Measurements from ENCODE around the gene NCKAP5.

NCKAP5 gene

GRCh38 chr2:133414486-133415209, 153.6 kb downstream of the NCKAP5 start:
- Histone ChIP-seq H3K4me3 (ENCODE audit: low read depth, low read length) (no peak overlapping the region), H3K27me3 (ENCODE audit: insufficient read depth, low read depth, severe bottlenecking) (no peaks in the 10 kb centered on the region), H3K9me3 (ENCODE audit: severe bottlenecking) (no peaks in the 10 kb centered on the region), H3K27ac (no peak overlapping the region), H3K36me3 (no peaks in the 10 kb centered on the region)
- no peak for DNase-seq
- TF ChIP-seq, protein P1, sequence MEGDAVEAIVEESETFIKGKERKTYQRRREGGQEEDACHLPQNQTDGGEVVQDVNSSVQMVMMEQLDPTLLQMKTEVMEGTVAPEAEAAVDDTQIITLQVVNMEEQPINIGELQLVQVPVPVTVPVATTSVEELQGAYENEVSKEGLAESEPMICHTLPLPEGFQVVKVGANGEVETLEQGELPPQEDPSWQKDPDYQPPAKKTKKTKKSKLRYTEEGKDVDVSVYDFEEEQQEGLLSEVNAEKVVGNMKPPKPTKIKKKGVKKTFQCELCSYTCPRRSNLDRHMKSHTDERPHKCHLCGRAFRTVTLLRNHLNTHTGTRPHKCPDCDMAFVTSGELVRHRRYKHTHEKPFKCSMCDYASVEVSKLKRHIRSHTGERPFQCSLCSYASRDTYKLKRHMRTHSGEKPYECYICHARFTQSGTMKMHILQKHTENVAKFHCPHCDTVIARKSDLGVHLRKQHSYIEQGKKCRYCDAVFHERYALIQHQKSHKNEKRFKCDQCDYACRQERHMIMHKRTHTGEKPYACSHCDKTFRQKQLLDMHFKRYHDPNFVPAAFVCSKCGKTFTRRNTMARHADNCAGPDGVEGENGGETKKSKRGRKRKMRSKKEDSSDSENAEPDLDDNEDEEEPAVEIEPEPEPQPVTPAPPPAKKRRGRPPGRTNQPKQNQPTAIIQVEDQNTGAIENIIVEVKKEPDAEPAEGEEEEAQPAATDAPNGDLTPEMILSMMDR (IDR thresholded peaks at IDR 0.05; ENCODE audit: low read depth, low read length), result no peak

GRCh38 chr2:133413863-133414262, 154.4 kb downstream of the NCKAP5 start:
- Histone ChIP-seq H3K36me3 (no peaks in the 10 kb centered on the region), H3K27me3 (ENCODE audit: insufficient read depth, low read depth, severe bottlenecking) (no peaks in the 10 kb centered on the region), H3K27ac (no peak overlapping the region), H3K4me3 (ENCODE audit: low read depth, low read length) (no peak overlapping the region), H3K9me3 (ENCODE audit: severe bottlenecking) (no peaks in the 10 kb centered on the region)
- TF ChIP-seq, protein P1 (IDR thresholded peaks at IDR 0.05; ENCODE audit: low read depth, low read length), result no peak
- no peak for DNase-seq

DNA sequence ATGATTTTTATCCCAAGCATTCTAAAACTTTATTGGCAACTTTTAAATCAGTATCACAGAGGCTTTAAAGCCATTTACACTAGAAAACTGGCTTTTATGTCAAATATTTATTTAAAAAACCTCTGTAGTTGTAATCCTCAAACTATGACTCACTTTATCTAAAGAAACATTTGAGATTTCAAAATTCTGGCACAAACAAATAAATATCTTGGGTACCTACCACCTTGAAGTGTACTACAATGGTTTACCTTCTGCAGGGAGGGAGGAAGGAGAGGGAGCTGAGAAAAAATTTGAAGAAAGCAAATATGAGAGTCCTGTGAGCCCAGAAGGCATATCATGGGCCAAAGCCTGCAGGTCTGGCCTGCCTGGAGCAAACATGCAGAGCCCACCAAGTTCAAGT, 155.6 kb downstream of the NCKAP5 start:
- H3K27ac ChIP-seq, result no peak overlapping the region
- DNase-seq, result no peak
- TF ChIP-seq, protein P1 (IDR thresholded peaks at IDR 0.05; ENCODE audit: low read depth, low read length), result no peak
- H3K27me3 ChIP-seq (ENCODE audit: insufficient read depth, low read depth, severe bottlenecking), result no peaks in the 10 kb centered on the region
- no peaks in the 10 kb centered on the region for H3K9me3 ChIP-seq (ENCODE audit: severe bottlenecking)
- no peaks in the 10 kb centered on the region for H3K36me3 ChIP-seq
- H3K4me3 ChIP-seq (ENCODE audit: low read depth, low read length), result no peak overlapping the region

DNA sequence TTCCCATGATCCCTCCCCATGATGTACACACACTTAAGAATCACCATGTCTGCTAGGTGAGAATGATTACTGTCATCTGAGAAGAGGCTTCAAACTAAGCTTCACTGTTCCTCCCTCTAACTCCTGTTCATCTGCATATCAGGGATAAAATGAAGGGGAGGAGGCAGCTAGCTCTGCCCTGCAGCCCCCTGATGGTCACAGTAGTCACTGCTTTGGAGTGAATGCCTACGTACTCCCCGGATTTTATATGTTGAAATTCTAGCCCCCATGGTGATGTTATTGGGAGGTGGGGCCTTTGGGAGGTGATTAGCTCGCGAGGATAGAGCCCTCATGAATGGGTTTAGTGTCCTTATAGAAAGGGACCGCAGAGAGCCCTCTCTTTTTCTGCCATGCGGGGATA, 156.4 kb downstream of the NCKAP5 start:
- DNase-seq, result peak; percentile 40
- Histone ChIP-seq H3K36me3 (no peaks in the 10 kb centered on the region), H3K9me3 (ENCODE audit: severe bottlenecking) (no peaks in the 10 kb centered on the region), H3K27ac (no peak overlapping the region), H3K27me3 (ENCODE audit: insufficient read depth, low read depth, severe bottlenecking) (no peaks in the 10 kb centered on the region), H3K4me3 (ENCODE audit: low read depth, low read length) (no peak overlapping the region)
- TF ChIP-seq, protein P1 (IDR thresholded peaks at IDR 0.05; ENCODE audit: low read depth, low read length), result peak; percentile 42

DNA sequence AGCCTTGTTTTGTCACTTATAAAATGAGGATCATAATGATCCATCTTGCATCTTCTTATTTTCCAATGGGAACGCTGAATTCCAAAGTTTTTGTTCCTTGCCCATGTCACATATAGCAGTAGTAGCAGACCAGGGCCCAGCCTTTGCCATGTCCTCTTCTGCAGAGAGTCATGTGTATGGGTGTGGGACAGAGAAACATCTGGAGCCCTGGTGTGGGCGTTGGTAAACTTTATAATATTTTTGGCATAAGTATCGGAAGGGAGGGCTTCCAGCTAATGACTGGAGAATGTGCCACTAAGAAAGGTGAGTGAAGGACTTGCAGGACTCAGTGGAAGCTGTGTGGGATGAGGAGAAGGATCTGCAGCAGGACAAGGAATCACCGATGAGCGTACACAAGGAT, 157.2 kb downstream of the NCKAP5 start:
- H3K27ac ChIP-seq, result no peak overlapping the region
- no peak for DNase-seq
- H3K4me3 ChIP-seq (ENCODE audit: low read depth, low read length), result no peak overlapping the region
- no peaks in the 10 kb centered on the region for H3K9me3 ChIP-seq (ENCODE audit: severe bottlenecking)
- H3K36me3 ChIP-seq, result no peaks in the 10 kb centered on the region
- TF ChIP-seq, protein P1 (IDR thresholded peaks at IDR 0.05; ENCODE audit: low read depth, low read length), result no peak
- no peaks in the 10 kb centered on the region for H3K27me3 ChIP-seq (ENCODE audit: insufficient read depth, low read depth, severe bottlenecking)

All from WERI-Rb-1 (cell line).